ENCODE data around the gene CPE.

DNA sequence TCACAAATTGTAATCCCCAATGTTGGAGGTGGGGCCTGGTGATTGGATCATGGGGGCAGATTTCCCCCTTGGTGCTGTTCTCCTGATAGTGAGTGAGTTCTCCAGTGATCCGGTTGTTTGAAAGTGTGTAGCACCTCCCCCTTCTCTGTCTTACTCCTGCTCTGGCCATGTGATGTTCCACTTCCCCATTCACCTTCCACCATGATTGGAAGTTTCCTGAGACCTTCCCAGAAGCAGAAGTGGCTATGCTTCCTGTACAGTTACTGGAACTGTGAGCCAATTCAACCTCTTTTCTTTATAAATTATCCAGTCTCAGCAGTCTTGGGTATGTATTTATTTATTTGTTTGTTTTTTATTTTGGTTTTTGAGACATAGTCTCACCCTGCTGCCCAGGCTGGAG, 143.2 kb downstream of the CPE start:
- TF ChIP-seq, protein P1, sequence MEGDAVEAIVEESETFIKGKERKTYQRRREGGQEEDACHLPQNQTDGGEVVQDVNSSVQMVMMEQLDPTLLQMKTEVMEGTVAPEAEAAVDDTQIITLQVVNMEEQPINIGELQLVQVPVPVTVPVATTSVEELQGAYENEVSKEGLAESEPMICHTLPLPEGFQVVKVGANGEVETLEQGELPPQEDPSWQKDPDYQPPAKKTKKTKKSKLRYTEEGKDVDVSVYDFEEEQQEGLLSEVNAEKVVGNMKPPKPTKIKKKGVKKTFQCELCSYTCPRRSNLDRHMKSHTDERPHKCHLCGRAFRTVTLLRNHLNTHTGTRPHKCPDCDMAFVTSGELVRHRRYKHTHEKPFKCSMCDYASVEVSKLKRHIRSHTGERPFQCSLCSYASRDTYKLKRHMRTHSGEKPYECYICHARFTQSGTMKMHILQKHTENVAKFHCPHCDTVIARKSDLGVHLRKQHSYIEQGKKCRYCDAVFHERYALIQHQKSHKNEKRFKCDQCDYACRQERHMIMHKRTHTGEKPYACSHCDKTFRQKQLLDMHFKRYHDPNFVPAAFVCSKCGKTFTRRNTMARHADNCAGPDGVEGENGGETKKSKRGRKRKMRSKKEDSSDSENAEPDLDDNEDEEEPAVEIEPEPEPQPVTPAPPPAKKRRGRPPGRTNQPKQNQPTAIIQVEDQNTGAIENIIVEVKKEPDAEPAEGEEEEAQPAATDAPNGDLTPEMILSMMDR (IDR thresholded peaks at IDR 0.05 in 2 of 3, conservative IDR thresholded peaks at IDR 0.05 in 1 of 3; ENCODE audit: control insufficient read depth in 2 of 3, extremely low read depth in 1 of 3, insufficient read depth in 1 of 3, low read depth in 3 of 3, low read length in 3 of 3), result no peak
- TF ChIP-seq RELA (IDR thresholded peaks at IDR 0.05; ENCODE audit: borderline replicate concordance, partially characterized antibody), result no peak
- no peak for TF ChIP-seq EZH2 (IDR thresholded peaks at IDR 0.05; ENCODE audit: borderline replicate concordance, control insufficient read depth, low read depth, low read length)
- TF ChIP-seq, protein P2, sequence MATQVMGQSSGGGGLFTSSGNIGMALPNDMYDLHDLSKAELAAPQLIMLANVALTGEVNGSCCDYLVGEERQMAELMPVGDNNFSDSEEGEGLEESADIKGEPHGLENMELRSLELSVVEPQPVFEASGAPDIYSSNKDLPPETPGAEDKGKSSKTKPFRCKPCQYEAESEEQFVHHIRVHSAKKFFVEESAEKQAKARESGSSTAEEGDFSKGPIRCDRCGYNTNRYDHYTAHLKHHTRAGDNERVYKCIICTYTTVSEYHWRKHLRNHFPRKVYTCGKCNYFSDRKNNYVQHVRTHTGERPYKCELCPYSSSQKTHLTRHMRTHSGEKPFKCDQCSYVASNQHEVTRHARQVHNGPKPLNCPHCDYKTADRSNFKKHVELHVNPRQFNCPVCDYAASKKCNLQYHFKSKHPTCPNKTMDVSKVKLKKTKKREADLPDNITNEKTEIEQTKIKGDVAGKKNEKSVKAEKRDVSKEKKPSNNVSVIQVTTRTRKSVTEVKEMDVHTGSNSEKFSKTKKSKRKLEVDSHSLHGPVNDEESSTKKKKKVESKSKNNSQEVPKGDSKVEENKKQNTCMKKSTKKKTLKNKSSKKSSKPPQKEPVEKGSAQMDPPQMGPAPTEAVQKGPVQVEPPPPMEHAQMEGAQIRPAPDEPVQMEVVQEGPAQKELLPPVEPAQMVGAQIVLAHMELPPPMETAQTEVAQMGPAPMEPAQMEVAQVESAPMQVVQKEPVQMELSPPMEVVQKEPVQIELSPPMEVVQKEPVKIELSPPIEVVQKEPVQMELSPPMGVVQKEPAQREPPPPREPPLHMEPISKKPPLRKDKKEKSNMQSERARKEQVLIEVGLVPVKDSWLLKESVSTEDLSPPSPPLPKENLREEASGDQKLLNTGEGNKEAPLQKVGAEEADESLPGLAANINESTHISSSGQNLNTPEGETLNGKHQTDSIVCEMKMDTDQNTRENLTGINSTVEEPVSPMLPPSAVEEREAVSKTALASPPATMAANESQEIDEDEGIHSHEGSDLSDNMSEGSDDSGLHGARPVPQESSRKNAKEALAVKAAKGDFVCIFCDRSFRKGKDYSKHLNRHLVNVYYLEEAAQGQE (IDR thresholded peaks at IDR 0.05; ENCODE audit: low read depth, low read length), result no peak
- TF ChIP-seq GABPA (IDR thresholded peaks at IDR 0.05; ENCODE audit: low read depth), result no peak
- no peak for TF ChIP-seq RCOR1 (conservative IDR thresholded peaks at IDR 0.05; ENCODE audit: low read depth, low read length)
- TF ChIP-seq, protein P3, sequence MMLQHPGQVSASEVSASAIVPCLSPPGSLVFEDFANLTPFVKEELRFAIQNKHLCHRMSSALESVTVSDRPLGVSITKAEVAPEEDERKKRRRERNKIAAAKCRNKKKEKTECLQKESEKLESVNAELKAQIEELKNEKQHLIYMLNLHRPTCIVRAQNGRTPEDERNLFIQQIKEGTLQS (IDR thresholded peaks at IDR 0.05; ENCODE audit: borderline replicate concordance, extremely low read depth, low read depth, low read length), result no peak
- no peak for TF ChIP-seq KDM1A (IDR thresholded peaks at IDR 0.05; ENCODE audit: borderline replicate concordance)
- TF ChIP-seq EP300 (IDR thresholded peaks at IDR 0.05; ENCODE audit: borderline replicate concordance in 1 of 2, control insufficient read depth in 1 of 2, low read depth in 2 of 2, low read length in 2 of 2), result no peak

Data from GM12878 (cell line).